ENCODE data around the gene LRMDA.

LRMDA gene

DNA sequence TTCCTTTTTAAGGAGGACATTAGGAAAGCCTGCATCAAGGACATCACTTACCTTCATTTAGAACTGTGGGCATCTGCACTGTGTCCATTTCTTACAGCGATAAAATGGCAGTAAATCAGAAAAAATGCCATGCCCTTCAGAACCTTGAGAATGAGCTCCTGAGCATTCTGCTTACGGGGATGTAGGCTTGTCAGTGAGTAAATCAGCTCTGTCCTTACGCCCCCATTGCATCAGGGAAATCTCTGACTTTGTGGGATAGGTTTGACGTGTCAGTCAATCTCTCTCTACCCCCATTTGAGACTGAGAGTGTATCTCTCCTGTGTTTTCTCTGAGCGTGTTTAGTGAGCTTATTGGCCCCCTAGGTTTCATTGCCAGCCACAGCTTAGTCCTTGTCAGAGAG, 837.1 kb downstream of the LRMDA start:
- Histone ChIP-seq H3K4me1 (ENCODE audit: insufficient read depth, low read length, poor library complexity, severe bottlenecking) (no peaks in the 10 kb centered on the region), H4K20me1 (ENCODE audit: insufficient read depth, low read length, poor library complexity, severe bottlenecking) (no peaks in the 10 kb centered on the region), H3K36me3 (ENCODE audit: insufficient read depth, low read length) (no peaks in the 10 kb centered on the region), H3K9me3 (ENCODE audit: insufficient read depth, low read depth, low read length) (no peaks in the 10 kb centered on the region), H3K4me2 (ENCODE audit: low read depth, low read length, poor library complexity, severe bottlenecking) (no peak overlapping the region), H3K9ac (ENCODE audit: low read depth, low read length, poor library complexity, severe bottlenecking) (no peak overlapping the region), H3F3A (ENCODE audit: low read depth) (no peaks in the 10 kb centered on the region), H3K79me2 (ENCODE audit: insufficient read depth, low read length) (no peaks in the 10 kb centered on the region), H2AFZ (ENCODE audit: low read length) (no peak overlapping the region), H3K27me3 (ENCODE audit: insufficient read depth, low read length, poor library complexity, severe bottlenecking) (no peaks in the 10 kb centered on the region), H3K4me3 (ENCODE audit: low read length, poor library complexity, severe bottlenecking) (no peak overlapping the region), H3K9me2 (replicated peaks; ENCODE audit: low read depth, low read length) (no peaks in the 10 kb centered on the region)
- TF ChIP-seq CTCF (conservative IDR thresholded peaks at IDR 0.05; ENCODE audit: low read length) (no peak), EZH2phosphoT487 (IDR thresholded peaks at IDR 0.05; ENCODE audit: borderline replicate concordance) (no peak)

DNA sequence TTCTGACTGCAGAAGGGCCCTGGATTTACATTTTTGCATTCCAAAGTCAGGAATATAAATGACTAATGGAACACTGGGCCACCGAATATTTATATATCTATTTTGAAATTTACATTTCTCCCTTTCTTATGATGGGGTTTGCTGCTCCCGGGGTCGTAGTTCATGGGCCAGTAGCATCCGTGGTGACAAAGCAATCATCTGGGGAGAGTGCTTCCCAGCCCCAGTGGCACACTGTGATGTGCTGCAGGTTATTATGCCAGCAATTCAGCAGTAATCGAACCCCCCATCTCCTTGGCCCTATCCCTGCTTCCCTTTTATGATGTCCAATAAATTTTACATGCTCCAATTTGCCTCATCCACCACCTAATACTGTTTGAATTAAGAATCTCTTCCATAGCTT, 837.5 kb downstream of the LRMDA start:
- H3K79me2 ChIP-seq (ENCODE audit: insufficient read depth, low read length), result no peaks in the 10 kb centered on the region
- no peak overlapping the region for H3K4me3 ChIP-seq (ENCODE audit: low read length, poor library complexity, severe bottlenecking)
- H3K4me2 ChIP-seq (ENCODE audit: low read depth, low read length, poor library complexity, severe bottlenecking), result no peak overlapping the region
- no peaks in the 10 kb centered on the region for H3F3A ChIP-seq (ENCODE audit: low read depth)
- H3K27me3 ChIP-seq (ENCODE audit: insufficient read depth, low read length, poor library complexity, severe bottlenecking), result no peaks in the 10 kb centered on the region
- H3K9me3 ChIP-seq (ENCODE audit: insufficient read depth, low read depth, low read length), result no peaks in the 10 kb centered on the region
- H3K4me1 ChIP-seq (ENCODE audit: insufficient read depth, low read length, poor library complexity, severe bottlenecking), result no peaks in the 10 kb centered on the region
- no peak overlapping the region for H2AFZ ChIP-seq (ENCODE audit: low read length)
- TF ChIP-seq EZH2phosphoT487 (IDR thresholded peaks at IDR 0.05; ENCODE audit: borderline replicate concordance), result no peak
- no peak for TF ChIP-seq CTCF (conservative IDR thresholded peaks at IDR 0.05; ENCODE audit: low read length)
- no peaks in the 10 kb centered on the region for H3K9me2 ChIP-seq (replicated peaks; ENCODE audit: low read depth, low read length)
- H4K20me1 ChIP-seq (ENCODE audit: insufficient read depth, low read length, poor library complexity, severe bottlenecking), result no peaks in the 10 kb centered on the region
- H3K36me3 ChIP-seq (ENCODE audit: insufficient read depth, low read length), result no peaks in the 10 kb centered on the region
- no peak overlapping the region for H3K9ac ChIP-seq (ENCODE audit: low read depth, low read length, poor library complexity, severe bottlenecking)

DNA sequence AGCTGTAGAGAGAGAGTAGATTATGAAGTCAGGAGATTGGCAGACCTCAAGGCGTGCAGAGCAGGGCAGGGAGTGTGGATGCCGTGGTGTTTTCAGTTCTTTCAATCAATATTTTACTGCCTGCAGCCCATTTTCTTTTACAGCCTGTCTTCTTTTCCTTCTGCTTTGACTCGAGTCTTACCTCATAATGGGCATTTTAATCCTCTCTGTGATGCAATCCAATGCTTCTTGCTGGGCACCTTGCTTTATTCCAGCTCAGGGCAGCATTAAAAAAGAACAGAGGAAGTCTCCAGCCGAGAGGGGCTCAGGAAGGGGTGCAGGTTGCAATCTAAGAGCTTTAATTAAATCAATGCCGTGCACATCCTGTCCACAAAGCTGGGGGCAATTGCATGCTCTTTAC, 839.0 kb downstream of the LRMDA start:
- Histone ChIP-seq H3K79me2 (ENCODE audit: insufficient read depth, low read length) (no peaks in the 10 kb centered on the region), H3K9me3 (ENCODE audit: insufficient read depth, low read depth, low read length) (0 out of 2 replicates have a peak, but pooled peaks cover 3% of the 10 kb centered on the region), H3K9ac (ENCODE audit: low read depth, low read length, poor library complexity, severe bottlenecking) (no peak overlapping the region), H4K20me1 (ENCODE audit: insufficient read depth, low read length, poor library complexity, severe bottlenecking) (no peaks in the 10 kb centered on the region), H2AFZ (ENCODE audit: low read length) (no peak overlapping the region), H3K27me3 (ENCODE audit: insufficient read depth, low read length, poor library complexity, severe bottlenecking) (no peaks in the 10 kb centered on the region), H3K4me3 (ENCODE audit: low read length, poor library complexity, severe bottlenecking) (no peak overlapping the region), H3F3A (ENCODE audit: low read depth) (no peaks in the 10 kb centered on the region), H3K4me1 (ENCODE audit: insufficient read depth, low read length, poor library complexity, severe bottlenecking) (no peaks in the 10 kb centered on the region), H3K36me3 (ENCODE audit: insufficient read depth, low read length) (no peaks in the 10 kb centered on the region), H3K9me2 (replicated peaks; ENCODE audit: low read depth, low read length) (no peaks in the 10 kb centered on the region), H3K4me2 (ENCODE audit: low read depth, low read length, poor library complexity, severe bottlenecking) (no peak overlapping the region)
- TF ChIP-seq EZH2phosphoT487 (IDR thresholded peaks at IDR 0.05; ENCODE audit: borderline replicate concordance) (no peak), CTCF (conservative IDR thresholded peaks at IDR 0.05; ENCODE audit: low read length) (no peak)

Data from Loucy (cell line).